Panc1 (cell line): Measurements from ENCODE around the gene CPA2.

Experiments used
- CTCF ChIP-seq: fragments of 450-650 bp; IDR thresholded peaks from 2 replicates; pipeline ENCODE4 v1.5.1; 2017; ENCODE audit warnings: mild to moderate bottlenecking
- POLR2AphosphoS5 ChIP-seq: IDR thresholded peaks from 2 replicates; pipeline ENCODE4 v1.6.1; 2012; ENCODE audit warnings: mild to moderate bottlenecking, low read depth, low read length, moderate library complexity

GRCh38 chr7:130303127-130303526 is 36.5 kb downstream of the CPA2 start:
- TF ChIP-seq CTCF (no peak), POLR2AphosphoS5 (no peak)
